Measurements from ENCODE around the gene GTF2H4. TPM values are rescaled to one million over a fixed set of nuclear protein-coding genes. Genes with fewer than 3 reads are reported as not detected.
"Not testable (repeated sequence)": the region's sequence is repeated elsewhere in the genome, so short reads cannot be mapped to it uniquely, and the experiment has no call there.

Gene GTF2H4
- total and polyA plus RNA-seq, 12 donors = 3.7 to 71.9 (median 29.9) TPM

DNA sequence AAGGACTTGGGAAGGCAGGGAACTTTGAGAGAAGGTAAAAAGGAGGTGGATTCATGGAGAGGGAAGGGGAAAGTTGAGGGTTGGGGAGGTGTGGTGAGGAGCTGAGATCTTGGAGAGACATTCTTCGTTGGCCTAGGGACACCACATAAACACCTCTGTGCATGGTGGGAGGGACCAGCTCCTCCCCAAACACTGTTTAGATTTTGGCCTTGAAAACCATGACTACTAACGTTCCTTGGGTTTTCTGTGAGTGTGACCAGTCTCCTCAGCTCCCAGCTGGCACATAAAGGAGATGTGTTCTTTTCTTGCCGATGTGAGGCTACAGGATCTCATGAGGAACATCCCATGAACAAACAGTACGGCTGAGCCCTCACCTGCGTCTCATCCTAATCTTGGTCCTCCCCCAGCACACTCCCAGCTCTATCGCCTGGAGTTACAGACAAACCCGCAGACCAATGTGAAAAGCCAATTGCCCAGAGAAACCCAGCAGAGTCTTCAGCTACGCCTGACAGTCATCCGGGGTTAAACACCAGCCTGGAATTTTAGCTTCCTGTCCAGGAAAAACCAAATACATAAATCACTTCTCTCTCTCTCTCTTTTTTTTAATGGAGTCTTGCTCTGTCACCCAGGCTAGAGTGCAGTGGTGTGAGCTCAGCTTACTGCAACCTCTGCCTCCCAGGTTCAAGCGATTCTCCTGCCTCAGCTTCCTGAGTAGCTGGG lies 45.7 kb upstream of the GTF2H4 start:
- no peaks in the 10 kb centered on the region for H3K36me3 ChIP-seq (replicated peaks in 1 of 2)
- peak overlapping the region in 1 of 5 donors; percentile 26 for H3K27ac ChIP-seq
- TF ChIP-seq POLR2A (IDR thresholded peaks at IDR 0.05) = no peak
- TF ChIP-seq, protein P1, sequence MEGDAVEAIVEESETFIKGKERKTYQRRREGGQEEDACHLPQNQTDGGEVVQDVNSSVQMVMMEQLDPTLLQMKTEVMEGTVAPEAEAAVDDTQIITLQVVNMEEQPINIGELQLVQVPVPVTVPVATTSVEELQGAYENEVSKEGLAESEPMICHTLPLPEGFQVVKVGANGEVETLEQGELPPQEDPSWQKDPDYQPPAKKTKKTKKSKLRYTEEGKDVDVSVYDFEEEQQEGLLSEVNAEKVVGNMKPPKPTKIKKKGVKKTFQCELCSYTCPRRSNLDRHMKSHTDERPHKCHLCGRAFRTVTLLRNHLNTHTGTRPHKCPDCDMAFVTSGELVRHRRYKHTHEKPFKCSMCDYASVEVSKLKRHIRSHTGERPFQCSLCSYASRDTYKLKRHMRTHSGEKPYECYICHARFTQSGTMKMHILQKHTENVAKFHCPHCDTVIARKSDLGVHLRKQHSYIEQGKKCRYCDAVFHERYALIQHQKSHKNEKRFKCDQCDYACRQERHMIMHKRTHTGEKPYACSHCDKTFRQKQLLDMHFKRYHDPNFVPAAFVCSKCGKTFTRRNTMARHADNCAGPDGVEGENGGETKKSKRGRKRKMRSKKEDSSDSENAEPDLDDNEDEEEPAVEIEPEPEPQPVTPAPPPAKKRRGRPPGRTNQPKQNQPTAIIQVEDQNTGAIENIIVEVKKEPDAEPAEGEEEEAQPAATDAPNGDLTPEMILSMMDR (IDR thresholded peaks at IDR 0.05) = no peak
- H3K4me3 ChIP-seq = no peak overlapping the region
- no peak for DNase-seq
- 55 to 65% (median 60%) methylated on average over 10 of the region's 10 CpGs for WGBS, 4 donors
- no peaks in the 10 kb centered on the region for H3K27me3 ChIP-seq
- peaks cover 0 to 13% of the 10 kb centered on the region in 2 donors for H3K4me1 ChIP-seq (replicated peaks in 1 of 2)
- intact Hi-C loops (cut with DNase I) = no loop called here
- H3K9me3 ChIP-seq (replicated peaks in 1 of 3) = no peaks in the 10 kb centered on the region

DNA sequence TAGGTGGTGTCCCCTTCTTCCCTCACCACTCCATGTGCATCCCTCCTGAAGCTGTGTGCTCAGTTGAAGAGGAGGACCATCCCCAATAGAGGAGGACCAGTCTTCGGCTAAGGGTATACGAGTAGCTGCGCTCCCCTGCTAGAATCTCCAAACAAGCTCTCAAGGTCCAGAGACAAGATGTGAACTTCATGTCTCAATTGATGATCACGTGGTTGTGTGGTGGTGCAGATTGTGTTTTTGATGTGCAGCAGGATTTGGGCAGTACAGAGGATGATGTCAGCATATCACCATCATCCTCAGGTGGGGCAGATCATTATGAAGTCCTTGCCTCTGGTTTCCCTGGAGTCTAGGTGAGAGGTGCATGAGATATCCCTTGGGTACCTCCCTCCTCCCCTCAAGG lies 43.7 kb upstream of the GTF2H4 start:
- Histone ChIP-seq H3K27me3 (no peaks in the 10 kb centered on the region), H3K9me3 (replicated peaks in 1 of 3) (peaks cover 0 to 7% (median 0%) of the 10 kb centered on the region in 3 donors), H3K4me1 (replicated peaks in 1 of 2) (peaks cover 0 to 13% of the 10 kb centered on the region in 2 donors), H3K4me3 (no peak overlapping the region), H3K27ac (no peak overlapping the region), H3K36me3 (replicated peaks in 1 of 2) (no peaks in the 10 kb centered on the region)
- intact Hi-C loops (cut with DNase I) = no loop called here
- DNase-seq = no peak
- TF ChIP-seq, protein P1 (IDR thresholded peaks at IDR 0.05) = no peak
- no peak for TF ChIP-seq POLR2A (IDR thresholded peaks at IDR 0.05)
- 84 to 100% (median 92%) methylated on average over 2 to 4 of the region's 4 CpGs for WGBS, 4 donors

DNA sequence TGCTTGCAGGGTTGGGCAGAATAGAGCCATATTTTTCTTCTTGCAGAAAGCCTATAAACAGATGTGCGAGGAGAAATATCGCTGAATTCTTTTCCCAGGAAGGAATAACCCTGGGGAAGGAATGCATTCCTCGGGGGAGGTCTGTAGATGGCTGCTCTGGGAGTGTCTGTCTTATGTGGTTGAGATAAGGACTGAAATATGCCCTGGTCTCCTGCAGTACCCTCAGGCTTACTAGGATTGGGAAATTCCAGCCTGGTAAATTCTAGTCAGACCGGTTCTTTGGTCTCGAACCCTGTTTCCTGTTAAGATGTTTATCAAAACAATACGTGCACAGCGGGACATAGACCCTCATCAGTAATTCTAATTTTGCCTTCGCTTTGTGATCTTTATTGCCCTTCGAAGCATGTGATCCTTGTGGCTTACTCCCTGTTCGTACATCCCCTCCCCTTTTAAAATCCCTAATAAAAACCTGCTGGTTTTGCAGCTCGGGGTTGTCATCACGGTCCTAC lies 38.7 kb upstream of the GTF2H4 start:
- H3K4me1 ChIP-seq (replicated peaks in 1 of 2); H3K27me3 ChIP-seq; H3K36me3 ChIP-seq (replicated peaks in 1 of 2); DNase-seq; H3K4me3 ChIP-seq; H3K9me3 ChIP-seq (replicated peaks in 1 of 3); H3K27ac ChIP-seq; intact Hi-C loops (cut with DNase I): not testable (repeated sequence)
- WGBS, 4 donors = 82 to 91% (median 84%) methylated on average over 12 of the region's 12 CpGs

DNA sequence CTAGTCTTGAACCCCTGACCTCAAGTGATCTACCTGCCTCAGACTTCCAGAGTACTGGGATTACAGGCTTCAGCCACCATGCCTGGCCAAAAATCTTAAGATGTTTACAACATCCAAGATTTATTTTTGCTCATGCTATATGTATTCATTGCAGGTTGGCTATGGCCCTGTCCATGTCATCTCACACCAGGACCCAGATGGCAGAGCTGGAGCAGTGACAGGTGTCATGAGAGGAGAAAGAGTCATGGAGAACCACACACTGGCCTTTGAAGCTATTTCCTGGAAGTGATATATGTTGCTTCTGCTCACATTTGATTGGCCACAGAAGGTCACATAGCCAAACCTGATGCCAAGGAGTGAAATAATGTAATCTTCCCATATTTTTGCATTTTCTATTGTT lies 37.5 kb upstream of the GTF2H4 start:
- TF ChIP-seq POLR2A (IDR thresholded peaks at IDR 0.05) = no peak
- TF ChIP-seq, protein P1 (IDR thresholded peaks at IDR 0.05) = no peak

More for the DNA sequence above, 37.5 kb upstream of the GTF2H4 start:
- intact Hi-C loops (cut with DNase I) = no loop called here
- Histone ChIP-seq H3K36me3 (replicated peaks in 1 of 2) (no peaks in the 10 kb centered on the region), H3K27ac (no peak overlapping the region), H3K4me1 (replicated peaks in 1 of 2) (peaks cover 0 to 2% of the 10 kb centered on the region in 2 donors), H3K4me3 (no peak overlapping the region), H3K27me3 (no peaks in the 10 kb centered on the region), H3K9me3 (replicated peaks in 1 of 3) (peaks cover 0 to 7% (median 0%) of the 10 kb centered on the region in 3 donors)
- DNase-seq = no peak

Data from adrenal gland (tissue), 12 donors.